Measurements from ENCODE around the gene HRH1. TPM values are rescaled to one million over a fixed set of nuclear protein-coding genes. Genes with fewer than 3 reads are reported as not detected.
"Not testable (repeated sequence)": the region's sequence is repeated elsewhere in the genome, so short reads cannot be mapped to it uniquely, and the experiment has no call there.

HRH1 gene
- total RNA-seq, 1 experiment from 2014 or later: not detected

GRCh38 chr3:11172096-11172690 lies 17.9 kb downstream of the HRH1 start:
- no peak overlapping the region for H3K4me3 ChIP-seq (ENCODE audit: insufficient read depth, low read depth, low read length)
- no peaks in the 10 kb centered on the region for H3K36me3 ChIP-seq (replicated peaks; ENCODE audit: control insufficient read depth, insufficient read depth, low read length)
- no peaks in the 10 kb centered on the region for H3K27me3 ChIP-seq (ENCODE audit: control insufficient read depth, insufficient read depth, low read length)
- DNase-seq: no peak

GRCh38 chr3:11173828-11174465 lies 19.7 kb downstream of the HRH1 start:
- Histone ChIP-seq H3K36me3 (replicated peaks; ENCODE audit: control insufficient read depth, insufficient read depth, low read length) (no peaks in the 10 kb centered on the region), H3K27me3 (ENCODE audit: control insufficient read depth, insufficient read depth, low read length) (no peaks in the 10 kb centered on the region), H3K4me3 (ENCODE audit: insufficient read depth, low read depth, low read length) (no peak overlapping the region)
- no peak for DNase-seq

- Histone ChIP-seq H3K27me3 (ENCODE audit: control insufficient read depth, insufficient read depth, low read length) (no peaks in the 10 kb centered on the region), H3K36me3 (replicated peaks; ENCODE audit: control insufficient read depth, insufficient read depth, low read length) (no peaks in the 10 kb centered on the region), H3K4me3 (ENCODE audit: insufficient read depth, low read depth, low read length) (no peak overlapping the region)
- DNase-seq: no peak
Observed at GRCh38 chr3:11178421-11178820, 24.1 kb downstream of the HRH1 start.

GRCh38 chr3:11184328-11184969 lies 30.2 kb downstream of the HRH1 start:
- not testable (repeated sequence) for DNase-seq; H3K36me3 ChIP-seq (replicated peaks; ENCODE audit: control insufficient read depth, insufficient read depth, low read length); H3K27me3 ChIP-seq (ENCODE audit: control insufficient read depth, insufficient read depth, low read length); H3K4me3 ChIP-seq (ENCODE audit: insufficient read depth, low read depth, low read length)

- no peaks in the 10 kb centered on the region for H3K36me3 ChIP-seq (replicated peaks; ENCODE audit: control insufficient read depth, insufficient read depth, low read length)
- no peak overlapping the region for H3K4me3 ChIP-seq (ENCODE audit: insufficient read depth, low read depth, low read length)
- no peak for DNase-seq
Observed at GRCh38 chr3:11185144-11185543, 30.9 kb downstream of the HRH1 start.

GRCh38 chr3:11185564-11186317 lies 31.4 kb downstream of the HRH1 start:
- Histone ChIP-seq H3K36me3 (replicated peaks; ENCODE audit: control insufficient read depth, insufficient read depth, low read length) (no peaks in the 10 kb centered on the region), H3K27me3 (ENCODE audit: control insufficient read depth, insufficient read depth, low read length) (no peaks in the 10 kb centered on the region), H3K4me3 (ENCODE audit: insufficient read depth, low read depth, low read length) (no peak overlapping the region)
- DNase-seq: no peak

More at GRCh38 chr3:11185144-11185543, 30.9 kb downstream of the HRH1 start:
- no peaks in the 10 kb centered on the region for H3K27me3 ChIP-seq (ENCODE audit: control insufficient read depth, insufficient read depth, low read length)

- no peak for DNase-seq
- Histone ChIP-seq H3K36me3 (replicated peaks; ENCODE audit: control insufficient read depth, insufficient read depth, low read length) (no peaks in the 10 kb centered on the region), H3K27me3 (ENCODE audit: control insufficient read depth, insufficient read depth, low read length) (no peaks in the 10 kb centered on the region), H3K4me3 (ENCODE audit: insufficient read depth, low read depth, low read length) (no peak overlapping the region)
Observed at GRCh38 chr3:11186318-11186692, 32.0 kb downstream of the HRH1 start.

- Histone ChIP-seq H3K27me3 (ENCODE audit: control insufficient read depth, insufficient read depth, low read length) (no peaks in the 10 kb centered on the region), H3K4me3 (ENCODE audit: insufficient read depth, low read depth, low read length) (no peak overlapping the region), H3K36me3 (replicated peaks; ENCODE audit: control insufficient read depth, insufficient read depth, low read length) (no peaks in the 10 kb centered on the region)
- DNase-seq: no peak
Observed at GRCh38 chr3:11186771-11187191, 32.5 kb downstream of the HRH1 start.

GRCh38 chr3:11187681-11188080 lies 33.4 kb downstream of the HRH1 start:
- no peaks in the 10 kb centered on the region for H3K27me3 ChIP-seq (ENCODE audit: control insufficient read depth, insufficient read depth, low read length)
- DNase-seq: no peak
- no peaks in the 10 kb centered on the region for H3K36me3 ChIP-seq (replicated peaks; ENCODE audit: control insufficient read depth, insufficient read depth, low read length)
- no peak overlapping the region for H3K4me3 ChIP-seq (ENCODE audit: insufficient read depth, low read depth, low read length)

GRCh38 chr3:11188231-11188630 lies 33.9 kb downstream of the HRH1 start:
- Histone ChIP-seq H3K4me3 (ENCODE audit: insufficient read depth, low read depth, low read length) (no peak overlapping the region), H3K36me3 (replicated peaks; ENCODE audit: control insufficient read depth, insufficient read depth, low read length) (no peaks in the 10 kb centered on the region), H3K27me3 (ENCODE audit: control insufficient read depth, insufficient read depth, low read length) (no peaks in the 10 kb centered on the region)
- DNase-seq: no peak

- Histone ChIP-seq H3K36me3 (replicated peaks; ENCODE audit: control insufficient read depth, insufficient read depth, low read length) (no peaks in the 10 kb centered on the region), H3K4me3 (ENCODE audit: insufficient read depth, low read depth, low read length) (no peak overlapping the region), H3K27me3 (ENCODE audit: control insufficient read depth, insufficient read depth, low read length) (no peaks in the 10 kb centered on the region)
- DNase-seq: no peak
Observed at GRCh38 chr3:11195201-11195600, 40.9 kb downstream of the HRH1 start.

- Histone ChIP-seq H3K27me3 (ENCODE audit: control insufficient read depth, insufficient read depth, low read length) (no peaks in the 10 kb centered on the region), H3K4me3 (ENCODE audit: insufficient read depth, low read depth, low read length) (no peak overlapping the region)
- no peak for DNase-seq
Observed at GRCh38 chr3:11195721-11196332, 41.5 kb downstream of the HRH1 start.

GRCh38 chr3:11197484-11197883 lies 43.2 kb downstream of the HRH1 start:
- Histone ChIP-seq H3K27me3 (ENCODE audit: control insufficient read depth, insufficient read depth, low read length) (no peaks in the 10 kb centered on the region), H3K4me3 (ENCODE audit: insufficient read depth, low read depth, low read length) (no peak overlapping the region), H3K36me3 (replicated peaks; ENCODE audit: control insufficient read depth, insufficient read depth, low read length) (no peaks in the 10 kb centered on the region)
- DNase-seq: no peak

More at GRCh38 chr3:11195721-11196332, 41.5 kb downstream of the HRH1 start:
- H3K36me3 ChIP-seq (replicated peaks; ENCODE audit: control insufficient read depth, insufficient read depth, low read length): no peaks in the 10 kb centered on the region

- H3K27me3 ChIP-seq (ENCODE audit: control insufficient read depth, insufficient read depth, low read length): no peaks in the 10 kb centered on the region
- no peak overlapping the region for H3K4me3 ChIP-seq (ENCODE audit: insufficient read depth, low read depth, low read length)
- no peak for DNase-seq
- no peaks in the 10 kb centered on the region for H3K36me3 ChIP-seq (replicated peaks; ENCODE audit: control insufficient read depth, insufficient read depth, low read length)
Observed at GRCh38 chr3:11198070-11198469, 43.8 kb downstream of the HRH1 start.

Measured in H7 (cell line).